PC-3 (cell line): ENCODE results near the gene CCDC112.

ENCODE experiments used
- CTCF ChIP-seq: fragments of 300-600 bp; sonication (generic); conservative IDR thresholded peaks from 2 replicates; pipeline ENCODE4 v1.5.1; 2017; ENCODE audit warnings: antibody characterized with exemption, low read depth, mild to moderate bottlenecking, low read length
- EZH2phosphoT487 ChIP-seq: fragments of 300-600 bp; sonication (generic); IDR thresholded peaks from 2 replicates; pipeline ENCODE4 v1.6.1; 2018; ENCODE audit warnings: mild to moderate bottlenecking, antibody characterized with exemption, low read length, borderline replicate concordance

GRCh38 chr5:115343855-115344254 lies 47.4 kb upstream of the CCDC112 start:
- TF ChIP-seq CTCF (no peak), EZH2phosphoT487 (no peak)
